Fibroblast of lung (primary cell): ENCODE data around the gene EML2. TPM values are rescaled to one million over a fixed set of nuclear protein-coding genes. Genes with fewer than 3 reads are reported as not detected.

ENCODE experiments used
- DNase-seq, 2 donors: peaks; one replicate each; pipeline versions ENCODE4 v3.0.0 to v3.0.0-alpha.2; 2010; ENCODE audit warnings: low read depth in 2 of 2
- H2AFZ ChIP-seq: 2 replicates; pipeline ENCODE4 v1.5.1; 2012; ENCODE audit warnings: low read length, control low read depth, inconsistent platforms
- H3K27ac ChIP-seq: 2 replicates; pipeline ENCODE4 v1.5.1; 2011; ENCODE audit warnings: low read length, control low read depth; ENCODE audit not compliant: insufficient read depth
- H3K27me3 ChIP-seq: 2 replicates; pipeline ENCODE4 v1.5.1; 2011; ENCODE audit warnings: mild to moderate bottlenecking, low read length; ENCODE audit not compliant: control insufficient read depth, insufficient read depth
- H3K36me3 ChIP-seq: 2 replicates; pipeline ENCODE4 v1.5.1; 2011; ENCODE audit warnings: low read length; ENCODE audit not compliant: control insufficient read depth, insufficient read depth
- H3K4me1 ChIP-seq: 2 replicates; pipeline ENCODE4 v1.5.1; 2011; ENCODE audit warnings: low read length; ENCODE audit not compliant: control insufficient read depth, insufficient read depth; ENCODE audit errors: extremely low read depth
- H3K4me2 ChIP-seq: 2 replicates; pipeline ENCODE4 v1.5.1; 2011; ENCODE audit warnings: low read length, control low read depth; ENCODE audit not compliant: insufficient read depth; ENCODE audit errors: extremely low read depth
- H3K4me3 ChIP-seq, 4 experiments: fragments of 200-600 bp in 1 of 4; sonication (generic) in 1 of 4; replicated peaks in 1 of 4; 2 replicates each; pipeline ENCODE4 v1.5.1; 2011 to 2016; ENCODE audit warnings: low read length in 4 of 4, low read depth in 3 of 4, mild to moderate bottlenecking in 3 of 4, control low read depth in 2 of 4, inconsistent platforms in 1 of 4, mixed read lengths in 1 of 4; ENCODE audit not compliant: insufficient read depth in 1 of 4; ENCODE audit errors: control extremely low read depth in 1 of 4
- H3K79me2 ChIP-seq: 2 replicates; pipeline ENCODE4 v1.5.1; 2012; ENCODE audit warnings: mild to moderate bottlenecking, low read length, inconsistent platforms; ENCODE audit not compliant: control insufficient read depth, insufficient read depth
- H3K9ac ChIP-seq: 2 replicates; pipeline ENCODE4 v1.5.1; 2011; ENCODE audit warnings: mild to moderate bottlenecking, low read length, control low read depth; ENCODE audit not compliant: insufficient read depth
- H3K9me3 ChIP-seq: 2 replicates; pipeline ENCODE4 v1.5.1; 2012; ENCODE audit warnings: low read depth, low read length; ENCODE audit not compliant: control insufficient read depth, insufficient read depth
- H4K20me1 ChIP-seq: 2 replicates; pipeline ENCODE4 v1.5.1; 2011; ENCODE audit warnings: low read length; ENCODE audit not compliant: control insufficient read depth, insufficient read depth; ENCODE audit errors: extremely low read depth
- EZH2 ChIP-seq: IDR thresholded peaks from 2 replicates; pipeline ENCODE4 v1.5.1; 2012; ENCODE audit warnings: low read length, control low read depth, mild to moderate bottlenecking; ENCODE audit errors: missing control alignments
- polyA plus RNA-seq, 2 donors: library from polyadenylated mRNA; depleted of rRNA in 1 of 2; stranded (reverse) in 1 of 2; unstranded in 1 of 2; fragments of >200 nt; gene quantifications; 2 replicates each; pipeline ENCODE4 v1.2.1, GENCODE V29; 2011 to 2012; ENCODE audit warnings: missing spikeins in 1 of 2
- total RNA-seq: library from RNA; depleted of rRNA; stranded (reverse); fragments of >200 nt; gene quantifications from 2 replicates; pipeline ENCODE4 v1.2.1, GENCODE V29; 2014
- TF ChIP-seq, protein P1 (sequence below), 2 donors: IDR thresholded peaks in 1 of 2; conservative IDR thresholded peaks in 1 of 2; 1 replicate in 1 of 2; 2 replicates in 1 of 2; pipeline ENCODE4 v1.5.1; 2011 to 2012; ENCODE audit warnings: low read length in 2 of 2, control low read depth in 1 of 2, inconsistent platforms in 1 of 2, low read depth in 1 of 2, mild to moderate bottlenecking in 1 of 2

The EML2 gene
- total and polyA plus RNA-seq, 2 donors (not counting 1 experiment from before 2014, with no cell fraction given): 11.2 to 69.9 TPM

DNA sequence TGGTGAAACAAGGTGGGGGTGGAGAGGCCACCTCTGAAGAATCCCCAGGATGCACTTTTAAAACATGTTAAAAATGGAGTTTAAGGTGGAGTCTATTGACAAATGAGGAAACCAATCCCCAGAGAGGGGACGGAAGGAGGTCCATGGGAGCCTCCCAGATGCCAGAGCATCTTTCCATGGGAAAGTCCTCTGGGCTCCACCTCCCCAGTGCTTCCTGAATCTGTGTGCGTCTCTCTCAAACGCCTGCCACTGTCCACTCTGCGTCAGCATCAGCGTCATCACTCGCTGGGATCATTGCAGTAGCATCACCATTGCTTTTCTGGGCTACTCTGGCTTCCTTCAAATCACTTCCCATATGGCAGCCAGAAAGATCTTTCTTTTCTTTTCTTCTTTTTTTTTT lies 43.4 kb downstream of the EML2 start:
- Histone ChIP-seq H3K27ac (no peak overlapping the region), H3K4me2 (no peak overlapping the region), H4K20me1 (no peaks in the 10 kb centered on the region), H3K36me3 (no peaks in the 10 kb centered on the region), H2AFZ (no peak overlapping the region), H3K27me3 (peaks cover 24% of the 10 kb centered on the region), H3K79me2 (no peaks in the 10 kb centered on the region), H3K9ac (no peak overlapping the region), H3K4me3 (no peak overlapping the region), H3K4me1 (peaks cover 2% of the 10 kb centered on the region), H3K9me3 (no peaks in the 10 kb centered on the region)
- TF ChIP-seq EZH2: no peak
- TF ChIP-seq, protein P1, sequence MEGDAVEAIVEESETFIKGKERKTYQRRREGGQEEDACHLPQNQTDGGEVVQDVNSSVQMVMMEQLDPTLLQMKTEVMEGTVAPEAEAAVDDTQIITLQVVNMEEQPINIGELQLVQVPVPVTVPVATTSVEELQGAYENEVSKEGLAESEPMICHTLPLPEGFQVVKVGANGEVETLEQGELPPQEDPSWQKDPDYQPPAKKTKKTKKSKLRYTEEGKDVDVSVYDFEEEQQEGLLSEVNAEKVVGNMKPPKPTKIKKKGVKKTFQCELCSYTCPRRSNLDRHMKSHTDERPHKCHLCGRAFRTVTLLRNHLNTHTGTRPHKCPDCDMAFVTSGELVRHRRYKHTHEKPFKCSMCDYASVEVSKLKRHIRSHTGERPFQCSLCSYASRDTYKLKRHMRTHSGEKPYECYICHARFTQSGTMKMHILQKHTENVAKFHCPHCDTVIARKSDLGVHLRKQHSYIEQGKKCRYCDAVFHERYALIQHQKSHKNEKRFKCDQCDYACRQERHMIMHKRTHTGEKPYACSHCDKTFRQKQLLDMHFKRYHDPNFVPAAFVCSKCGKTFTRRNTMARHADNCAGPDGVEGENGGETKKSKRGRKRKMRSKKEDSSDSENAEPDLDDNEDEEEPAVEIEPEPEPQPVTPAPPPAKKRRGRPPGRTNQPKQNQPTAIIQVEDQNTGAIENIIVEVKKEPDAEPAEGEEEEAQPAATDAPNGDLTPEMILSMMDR (conservative IDR thresholded peaks at IDR 0.05 in 1 of 2, IDR thresholded peaks at IDR 0.05 in 1 of 2; ENCODE audit: low read depth in 1 of 2, low read length in 2 of 2): no peak
- peak in 1 of 2 donors; percentile 16 for DNase-seq

DNA sequence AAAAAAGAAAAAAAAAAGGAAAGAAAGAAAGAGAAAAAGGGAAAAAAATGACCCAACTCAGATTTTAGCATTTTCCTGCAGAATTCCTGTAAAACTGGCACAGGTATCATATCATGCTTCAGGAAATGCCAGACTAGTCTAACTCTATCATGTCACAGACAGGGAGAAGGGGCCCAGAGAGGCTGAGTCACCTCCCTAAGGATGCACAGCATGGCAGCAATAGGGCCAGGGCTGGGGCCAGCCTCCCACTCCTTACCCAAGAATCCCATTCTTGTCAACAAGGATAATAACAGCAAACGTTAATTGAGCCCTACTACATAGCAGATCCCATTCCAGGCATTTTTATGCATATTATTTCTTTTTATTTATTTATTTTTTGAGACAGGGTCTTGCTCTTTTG lies 45.7 kb downstream of the EML2 start:
- no peak overlapping the region for H3K4me3 ChIP-seq
- no peaks in the 10 kb centered on the region for H3K79me2 ChIP-seq
- peaks cover 5% of the 10 kb centered on the region for H3K27me3 ChIP-seq
- H3K9me3 ChIP-seq: no peaks in the 10 kb centered on the region
- no peak overlapping the region for H3K9ac ChIP-seq
- H2AFZ ChIP-seq: no peak overlapping the region
- H3K4me1 ChIP-seq: peaks cover 1% of the 10 kb centered on the region
- DNase-seq: no peak
- no peaks in the 10 kb centered on the region for H4K20me1 ChIP-seq
- no peaks in the 10 kb centered on the region for H3K36me3 ChIP-seq
- TF ChIP-seq, protein P1 (conservative IDR thresholded peaks at IDR 0.05 in 1 of 2, IDR thresholded peaks at IDR 0.05 in 1 of 2; ENCODE audit: low read depth in 1 of 2, low read length in 2 of 2): no peak
- no peak for TF ChIP-seq EZH2
- H3K4me2 ChIP-seq: no peak overlapping the region
- no peak overlapping the region for H3K27ac ChIP-seq

DNA sequence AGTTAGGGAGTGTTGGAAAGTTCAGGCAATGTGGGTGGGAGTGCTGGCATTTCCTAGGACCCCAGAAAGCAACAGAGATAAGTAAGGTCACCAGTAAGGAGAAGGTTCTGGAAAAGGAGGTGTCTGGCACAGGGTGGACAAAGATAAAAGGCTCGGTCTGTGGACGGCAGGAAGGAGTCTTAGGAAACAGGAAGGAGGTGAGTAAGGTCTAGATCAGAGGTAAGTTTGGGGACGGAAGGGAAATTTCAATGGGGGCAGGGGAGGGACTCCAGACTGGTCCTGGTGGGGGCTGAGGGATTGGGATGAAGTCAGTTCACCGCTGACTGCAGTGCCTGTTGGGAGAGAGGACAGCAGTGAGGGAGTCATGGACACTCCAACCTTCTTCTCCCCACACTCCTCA lies 46.8 kb downstream of the EML2 start:
- Histone ChIP-seq H3K9ac (no peak overlapping the region), H3K79me2 (no peaks in the 10 kb centered on the region), H3K4me3 (no peak overlapping the region), H3K27ac (no peak overlapping the region), H3K27me3 (no peaks in the 10 kb centered on the region), H4K20me1 (no peaks in the 10 kb centered on the region), H2AFZ (no peak overlapping the region), H3K9me3 (no peaks in the 10 kb centered on the region), H3K4me2 (no peak overlapping the region), H3K4me1 (no peaks in the 10 kb centered on the region), H3K36me3 (no peaks in the 10 kb centered on the region)
- no peak for DNase-seq
- TF ChIP-seq EZH2: no peak
- TF ChIP-seq, protein P1 (conservative IDR thresholded peaks at IDR 0.05 in 1 of 2, IDR thresholded peaks at IDR 0.05 in 1 of 2; ENCODE audit: low read depth in 1 of 2, low read length in 2 of 2): no peak
